A549 (cell line): ENCODE results near the gene CEMIP2.

Experiments
- CEBPB ChIP-seq, 2 experiments: fragments of >200 bp in 1 of 2; sonication (Bioruptor Twin) in 1 of 2; formaldehyde crosslinking in 1 of 2; IDR thresholded peaks; 2 replicates each; pipeline ENCODE4 v1.6.1; 2012 to 2016
- CHD2 ChIP-seq: fragments of 150-350 bp; IDR thresholded peaks from 2 replicates; pipeline ENCODE4 v1.6.1; 2014; ENCODE audit warnings: low read length; ENCODE audit not compliant: partially characterized antibody
- CTCF ChIP-seq: fragments of >200 bp; sonication (Bioruptor Twin); formaldehyde crosslinking; IDR thresholded peaks from 3 replicates; pipeline ENCODE4 v1.5.1; 2016
- EP300 ChIP-seq, 2 experiments: fragments of >200 bp; sonication (Bioruptor Twin); formaldehyde crosslinking; IDR thresholded peaks; 2 replicates in 1 of 2; 3 replicates in 1 of 2; pipeline ENCODE4 v1.6.1; 2016 to 2017
- FOSB ChIP-seq: fragments of 250-450 bp; sonication (Bioruptor Pico); IDR thresholded peaks from 2 replicates; pipeline ENCODE4 v1.5.0; 2020; ENCODE audit warnings: mild to moderate bottlenecking, moderate library complexity
- HOXA7 ChIP-seq: fragments of 250-450 bp; sonication (Bioruptor Pico); IDR thresholded peaks from 2 replicates; pipeline ENCODE4 v1.5.0; 2020; ENCODE audit warnings: mild to moderate bottlenecking, moderate library complexity
- HOXB13 ChIP-seq: fragments of 250-450 bp; sonication (Bioruptor Pico); IDR thresholded peaks from 2 replicates; pipeline ENCODE4 v1.5.0; 2020; ENCODE audit warnings: low read depth, mild to moderate bottlenecking, moderate library complexity
- JUN ChIP-seq, 2 experiments: fragments of >200 bp; sonication (Bioruptor Twin); formaldehyde crosslinking; IDR thresholded peaks; 2 replicates in 1 of 2; 3 replicates in 1 of 2; pipeline ENCODE4 v1.6.1; 2016 to 2017
- MAFK ChIP-seq: fragments of 450-650 bp; IDR thresholded peaks from 2 replicates; pipeline ENCODE4 v1.6.1; 2014; ENCODE audit not compliant: partially characterized antibody
- MAX ChIP-seq: IDR thresholded peaks from 2 replicates; pipeline ENCODE4 v1.6.1; 2012
- PBX3 ChIP-seq: IDR thresholded peaks from 2 replicates; pipeline ENCODE4 v1.6.1; 2012
- RAD21 ChIP-seq, 2 experiments: fragments of >200 bp in 1 of 2; sonication (Bioruptor Twin) in 1 of 2; formaldehyde crosslinking in 1 of 2; IDR thresholded peaks in 1 of 2; conservative IDR thresholded peaks in 1 of 2; 2 replicates in 1 of 2; 3 replicates in 1 of 2; pipeline ENCODE4 v1.6.1; 2012 to 2018; ENCODE audit warnings: inconsistent platforms in 1 of 2
- RNF2 ChIP-seq: fragments of 200-600 bp; sonication (generic); IDR thresholded peaks from 2 replicates; pipeline ENCODE4 v1.6.1; 2016; ENCODE audit warnings: low read depth, mild to moderate bottlenecking, antibody characterized with exemption, moderate library complexity, borderline replicate concordance
- SMC3 ChIP-seq: fragments of >200 bp; sonication (Bioruptor Twin); formaldehyde crosslinking; IDR thresholded peaks from 3 replicates; pipeline ENCODE4 v1.6.1; 2018; ENCODE audit warnings: inconsistent platforms

- no peak for TF ChIP-seq CTCF
- no peak for TF ChIP-seq CEBPB (IDR thresholded peaks at IDR 0.05)
- no peak for TF ChIP-seq CHD2
- TF ChIP-seq MAX: no peak
- TF ChIP-seq JUN (IDR thresholded peaks at IDR 0.05): no peak
- no peak for TF ChIP-seq HOXB13 (CRISPR knock-in tag)
- TF ChIP-seq SMC3: no peak
- TF ChIP-seq PBX3: no peak
- no peak for TF ChIP-seq MAFK
- TF ChIP-seq EP300 (IDR thresholded peaks at IDR 0.05): no peak
- TF ChIP-seq RAD21 (conservative IDR thresholded peaks at IDR 0.05 in 1 of 2, IDR thresholded peaks at IDR 0.05 in 1 of 2): no peak
- TF ChIP-seq HOXA7 (CRISPR knock-in tag): no peak
- no peak for TF ChIP-seq RNF2
- TF ChIP-seq FOSB (CRISPR knock-in tag): no peak
These were observed 13.1 kb upstream of the CEMIP2 start for GRCh38 chr9:71781391-71781790.
